OCI-LY7 (cell line): Measurements from ENCODE around the gene DNAJC1. TPM values are rescaled to one million over a fixed set of nuclear protein-coding genes. Genes with fewer than 3 reads are reported as not detected.

Experiments
- BruUV-seq: library from RNA; stranded (reverse); fragments of 400-500 nt; replicated peaks from 2 replicates; lab custom pipeline; 2021; lab: Mats Ljungman, UMichigan
- CTCF ChIA-PET: fragments of 300-600 bp; sonication (Branson Sonifier 250); formaldehyde crosslinking; loops from one replicate; lab custom pipeline; 2022; ENCODE audit warnings: antibody characterized with exemption; ENCODE audit not compliant: unreplicated experiment; lab: Charles Lee
- POLR2A ChIA-PET: fragments of 300-600 bp; sonication (Branson Sonifier 250); formaldehyde crosslinking; loops from one replicate; lab custom pipeline; 2022; ENCODE audit warnings: antibody characterized with exemption; lab: Charles Lee
- DNase-seq: peaks from one replicate; pipeline ENCODE4 v3.0.0-alpha.2; 2015; ENCODE audit warnings: low spot score
- H2AFZ ChIP-seq: fragments of 200-600 bp; sonication (generic), shearing (Covaris generic); 2 replicates; pipeline ENCODE4 v1.6.1; 2014; ENCODE audit warnings: mild to moderate bottlenecking, antibody characterized with exemption, low read length, moderate library complexity
- H3K27ac ChIP-seq: fragments of 200-600 bp; sonication (generic); 2 replicates; pipeline ENCODE4 v1.5.1; 2014; ENCODE audit warnings: mixed run types, low read depth, mild to moderate bottlenecking, moderate library complexity, low read length, inconsistent platforms; ENCODE audit not compliant: poor library complexity, severe bottlenecking
- H3K36me3 ChIP-seq: fragments of 200-600 bp; sonication (generic); 2 replicates; pipeline ENCODE4 v1.6.1; 2014; ENCODE audit warnings: mild to moderate bottlenecking, antibody characterized with exemption, low read length, moderate library complexity, mixed read lengths; ENCODE audit not compliant: insufficient read depth
- H3K4me1 ChIP-seq: fragments of 200-600 bp; sonication (generic); 2 replicates; pipeline ENCODE4 v1.5.1; 2014; ENCODE audit warnings: mild to moderate bottlenecking, low read length; ENCODE audit not compliant: insufficient read depth, poor library complexity, severe bottlenecking
- H3K4me2 ChIP-seq: fragments of 200-600 bp; sonication (generic); 2 replicates; pipeline ENCODE4 v1.6.1; 2014; ENCODE audit warnings: mild to moderate bottlenecking, low read length
- H3K4me3 ChIP-seq: fragments of 200-600 bp; sonication (generic); 2 replicates; pipeline ENCODE4 v1.5.1; 2014; ENCODE audit warnings: mild to moderate bottlenecking, low read depth, low read length; ENCODE audit not compliant: poor library complexity, severe bottlenecking
- H3K79me2 ChIP-seq: fragments of 200-600 bp; sonication (generic); 2 replicates; pipeline ENCODE4 v1.6.1; 2016; ENCODE audit warnings: low read depth, mild to moderate bottlenecking, low read length, moderate library complexity, mixed read lengths; ENCODE audit not compliant: insufficient read depth
- H3K9me2 ChIP-seq: fragments of 200-600 bp; sonication (generic); 2 replicates; pipeline ENCODE4 v1.6.1; 2016; ENCODE audit warnings: mild to moderate bottlenecking, low read length, mixed read lengths; ENCODE audit not compliant: insufficient read depth
- H3K9me3 ChIP-seq: fragments of 200-600 bp; sonication (generic); 2 replicates; pipeline ENCODE4 v1.6.1; 2014; ENCODE audit warnings: mild to moderate bottlenecking, mixed run types, low read length, mixed read lengths
- H4K20me1 ChIP-seq: fragments of 200-600 bp; sonication (generic); 2 replicates; pipeline ENCODE4 v1.6.1; 2014; ENCODE audit warnings: mild to moderate bottlenecking, antibody characterized with exemption, low read length, moderate library complexity, mixed read lengths; ENCODE audit not compliant: insufficient read depth
- CTCF ChIP-seq: fragments of 200-600 bp; sonication (generic); conservative IDR thresholded peaks from 2 replicates; pipeline ENCODE4 v1.5.1; 2014; ENCODE audit warnings: mild to moderate bottlenecking, antibody characterized with exemption, low read length, moderate library complexity, mixed read lengths
- EZH2phosphoT487 ChIP-seq: fragments of 200-600 bp; sonication (generic); IDR thresholded peaks from 2 replicates; pipeline ENCODE4 v1.6.1; 2018; ENCODE audit warnings: low read depth, borderline replicate concordance, mild to moderate bottlenecking, mixed run types, antibody characterized with exemption, low read length, moderate library complexity, mixed read lengths
- intact Hi-C: fragments of 100-400 bp; cut with micrococcal nuclease; formaldehyde crosslinking; loops from one replicate; pipeline ENCODE4 v1.10.0; 2022; ENCODE audit not compliant: unreplicated experiment
- total RNA-seq, 2 experiments: library from RNA; depleted of rRNA in 1 of 2; stranded (reverse); fragments of >200 nt in 1 of 2; shearing (Covaris generic) in 1 of 2; gene quantifications; 2 replicates each; pipeline ENCODE4 v1.2.3, GENCODE V29; 2014 to 2022

The DNAJC1 gene
- total RNA-seq, 2 experiments from 2014 or later = 7.1 to 16.9 TPM

DNA sequence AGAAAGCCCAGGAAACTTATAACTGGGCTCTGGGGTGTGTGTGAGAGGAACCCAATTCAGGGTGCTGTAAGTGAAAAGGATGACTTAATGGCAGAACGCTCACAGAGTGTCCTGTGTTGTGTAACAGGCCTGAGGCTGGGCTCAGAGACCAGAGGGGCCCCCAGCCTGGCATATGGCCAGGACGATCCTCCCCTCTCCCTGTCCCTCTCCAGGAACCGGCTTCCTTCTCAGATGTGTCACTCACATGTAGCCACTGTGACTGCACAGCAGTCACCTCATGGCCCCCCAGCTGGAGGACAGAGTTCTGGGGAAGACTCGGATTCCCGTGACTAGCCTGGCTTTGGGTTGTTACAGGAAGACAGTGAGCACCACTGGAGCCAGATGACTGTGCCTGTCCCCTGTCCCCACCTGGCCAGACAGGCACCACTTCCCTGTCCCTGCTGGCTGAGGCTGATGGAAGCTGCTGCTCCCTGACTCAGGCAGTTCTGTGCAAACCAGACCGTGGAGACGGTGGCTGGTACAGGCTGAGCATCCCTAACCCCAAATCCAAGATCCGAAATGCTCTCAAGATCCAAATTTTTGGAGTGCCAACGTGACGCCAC lies 249.0 kb downstream of the DNAJC1 start:
- intact Hi-C loops = no loop called here

GRCh38 chr10:21753497-21754270 lies 249.8 kb downstream of the DNAJC1 start:
- Histone ChIP-seq H3K9me3 (no peaks in the 10 kb centered on the region), H3K27ac (no peak overlapping the region), H4K20me1 (no peaks in the 10 kb centered on the region), H3K79me2 (no peaks in the 10 kb centered on the region), H3K4me1 (no peaks in the 10 kb centered on the region), H2AFZ (no peak overlapping the region), H3K4me3 (no peak overlapping the region), H3K36me3 (no peaks in the 10 kb centered on the region), H3K4me2 (no peak overlapping the region), H3K9me2 (no peaks in the 10 kb centered on the region)
- DNase-seq = no peak
- BruUV-seq = no TSS peak
- intact Hi-C loops = no loop called here
- ChIA-PET POLR2A (interaction anchor here (0.6 kb wide), 1 partner anchor 18 kb away, joined by 4 read pairs; no protein-coding TSS in a partner anchor), CTCF (no interaction called here)
- TF ChIP-seq EZH2phosphoT487 (no peak), CTCF (no peak)

More for the DNA sequence above, 249.0 kb downstream of the DNAJC1 start:
- Histone ChIP-seq H3K27ac (no peak overlapping the region), H3K9me2 (no peaks in the 10 kb centered on the region), H4K20me1 (no peaks in the 10 kb centered on the region), H3K4me2 (no peak overlapping the region), H3K9me3 (no peaks in the 10 kb centered on the region), H3K4me1 (no peaks in the 10 kb centered on the region), H3K4me3 (no peak overlapping the region), H3K79me2 (no peaks in the 10 kb centered on the region), H3K36me3 (no peaks in the 10 kb centered on the region), H2AFZ (no peak overlapping the region)
- POLR2A ChIA-PET = no interaction called here
- no peak for TF ChIP-seq CTCF
- no peak for TF ChIP-seq EZH2phosphoT487
- BruUV-seq = no TSS peak
- no peak for DNase-seq
- CTCF ChIA-PET = no interaction called here
